GM12892 (cell line): ENCODE data around the gene NSG1.

Experiments used
- POLR2A ChIP-seq: IDR thresholded peaks from 2 replicates; pipeline ENCODE4 v1.6.1; 2011; ENCODE audit warnings: low read depth, low read length, control low read depth
- POLR2AphosphoS5 ChIP-seq: IDR thresholded peaks from 2 replicates; pipeline ENCODE4 v1.6.1; 2011; ENCODE audit warnings: low read depth, low read length, control low read depth
- TAF1 ChIP-seq: IDR thresholded peaks from 2 replicates; pipeline ENCODE4 v1.6.1; 2011; ENCODE audit warnings: low read depth, mild to moderate bottlenecking, control low read depth, low read length, borderline replicate concordance

- TF ChIP-seq POLR2AphosphoS5 (no peak), TAF1 (no peak), POLR2A (no peak)
Measured at GRCh38 chr4:4388836-4389575, 2.1 kb downstream of the NSG1 start.
